SK-N-SH treated with all-trans-retinoic acid at 6 μM for 48 hours (cell line): ENCODE results near the gene DOK5.
A peak's percentile ranks its signal among the peaks of the same experiment; 100 is the strongest.

ENCODE experiments used
- ATAC-seq: fragments of 200-7000 bp; cut with Tn5 transposase; 3 replicates; pipeline ENCODE4 v1.9.1; 2020; ENCODE audit warnings: mild to moderate bottlenecking, moderate library complexity
- ARNTL ChIP-seq: fragments of 450-650 bp; formaldehyde crosslinking; IDR thresholded peaks from 2 replicates; pipeline ENCODE4 v1.5.0; 2020; ENCODE audit warnings: low read depth, mild to moderate bottlenecking, moderate library complexity, borderline replicate concordance
- CSDC2 ChIP-seq: fragments of 250-450 bp; sonication (Bioruptor Pico); IDR thresholded peaks from 2 replicates; pipeline ENCODE4 v1.5.0; 2020; ENCODE audit warnings: mild to moderate bottlenecking, moderate library complexity
- ESRRG ChIP-seq: fragments of 250-450 bp; sonication (Bioruptor Pico); IDR thresholded peaks from 2 replicates; pipeline ENCODE4 v1.6.1; 2021; ENCODE audit warnings: mild to moderate bottlenecking
- GLIS3 ChIP-seq: fragments of 250-450 bp; sonication (Bioruptor Pico); IDR thresholded peaks from 2 replicates; pipeline ENCODE4 v1.5.0; 2020; ENCODE audit warnings: mild to moderate bottlenecking, moderate library complexity
- ISL1 ChIP-seq: fragments of 250-450 bp; sonication (Bioruptor Pico); IDR thresholded peaks from 2 replicates; pipeline ENCODE4 v2.1.2; 2022; ENCODE audit warnings: mild to moderate bottlenecking, moderate library complexity
- OSR1 ChIP-seq: fragments of 250-450 bp; sonication (Bioruptor Pico); IDR thresholded peaks from 2 replicates; pipeline ENCODE4 v1.8.0; 2022; ENCODE audit warnings: moderate library complexity, mild to moderate bottlenecking, inconsistent platforms
- PPARA ChIP-seq: fragments of 250-450 bp; sonication (Bioruptor Pico); IDR thresholded peaks from 2 replicates; pipeline ENCODE4 v1.5.0; 2020; ENCODE audit warnings: mild to moderate bottlenecking, borderline replicate concordance
- RARB ChIP-seq: fragments of 250-450 bp; sonication (Bioruptor Pico); IDR thresholded peaks from 2 replicates; pipeline ENCODE4 v1.8.0; 2021; ENCODE audit warnings: mild to moderate bottlenecking, moderate library complexity
- SNAI2 ChIP-seq: fragments of 250-450 bp; sonication (Bioruptor Pico); IDR thresholded peaks from 2 replicates; pipeline ENCODE4 v1.5.0; 2020; ENCODE audit warnings: mild to moderate bottlenecking, moderate library complexity
- TCF4 ChIP-seq: fragments of 250-450 bp; sonication (Bioruptor Pico); IDR thresholded peaks from 2 replicates; pipeline ENCODE4 v1.8.0; 2021; ENCODE audit warnings: mild to moderate bottlenecking, moderate library complexity, borderline replicate concordance
- TOX ChIP-seq: fragments of 250-450 bp; sonication (Bioruptor Pico); IDR thresholded peaks from 2 replicates; pipeline ENCODE4 v1.8.0; 2021; ENCODE audit warnings: mild to moderate bottlenecking, moderate library complexity, borderline replicate concordance
- ZC3H10 ChIP-seq: fragments of 250-450 bp; sonication (Bioruptor Pico); IDR thresholded peaks from 2 replicates; pipeline ENCODE4 v1.5.1; 2021; ENCODE audit warnings: mild to moderate bottlenecking, moderate library complexity
- ZFP3 ChIP-seq: fragments of 250-450 bp; sonication (Bioruptor Pico); IDR thresholded peaks from 2 replicates; pipeline ENCODE4 v1.5.0; 2020; ENCODE audit warnings: mild to moderate bottlenecking, moderate library complexity
- ZFP30 ChIP-seq: fragments of 450-650 bp; formaldehyde crosslinking; IDR thresholded peaks from 2 replicates; pipeline ENCODE4 v1.5.0; 2022; ENCODE audit warnings: mild to moderate bottlenecking, moderate library complexity
- ZNF70 ChIP-seq: fragments of 450-650 bp; formaldehyde crosslinking; IDR thresholded peaks from 2 replicates; pipeline ENCODE4 v1.5.0; 2020; ENCODE audit warnings: mild to moderate bottlenecking, moderate library complexity
- ZNF8 ChIP-seq: fragments of 450-650 bp; formaldehyde crosslinking; IDR thresholded peaks from 2 replicates; pipeline ENCODE4 v1.5.0; 2020; ENCODE audit warnings: mild to moderate bottlenecking, moderate library complexity
- TF ChIP-seq, protein P1 (sequence below): fragments of 250-450 bp; sonication (Bioruptor Pico); IDR thresholded peaks from 2 replicates; pipeline ENCODE4 v1.5.1; 2021; ENCODE audit warnings: mild to moderate bottlenecking, moderate library complexity
- TF ChIP-seq, protein P2 (sequence below): fragments of 250-450 bp; sonication (Bioruptor Pico); IDR thresholded peaks from 2 replicates; pipeline ENCODE4 v1.5.0; 2020; ENCODE audit warnings: mild to moderate bottlenecking, moderate library complexity
- TF ChIP-seq, protein P3 (sequence below): fragments of 250-450 bp; sonication (Bioruptor Pico); IDR thresholded peaks from 2 replicates; pipeline ENCODE4 v1.8.0; 2021; ENCODE audit warnings: low read depth, mild to moderate bottlenecking, moderate library complexity, borderline replicate concordance

The DOK5 gene

DNA sequence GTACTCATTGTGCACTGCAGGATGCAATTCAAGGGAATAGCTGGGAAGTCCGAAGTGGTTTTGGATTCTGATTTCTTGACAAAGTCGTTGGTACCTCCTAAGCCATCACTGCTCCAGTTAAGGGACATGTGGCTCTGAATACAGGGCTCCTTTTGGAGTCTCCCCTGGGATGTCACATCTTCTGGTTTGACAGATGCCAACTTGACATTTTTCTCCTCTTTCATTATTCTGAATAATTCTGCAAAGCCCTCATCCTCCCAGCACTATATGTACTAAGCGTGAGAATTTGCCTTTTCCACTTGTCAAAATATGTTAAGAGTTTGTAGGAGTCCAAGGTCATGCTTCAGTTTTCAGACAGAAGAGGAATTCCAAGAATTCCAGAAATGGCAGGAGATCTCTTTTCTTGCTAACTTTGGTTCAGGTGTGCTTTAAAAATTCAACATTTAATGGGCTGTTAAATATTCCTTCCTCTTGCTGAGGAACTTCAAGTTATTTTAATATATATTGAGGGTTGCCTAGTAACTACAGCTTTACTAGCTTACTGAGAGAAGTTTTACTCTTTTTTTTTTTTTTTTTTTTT, 38.7 kb downstream of the DOK5 start:
- no peak for TF ChIP-seq ZNF70
- TF ChIP-seq, protein P1, sequence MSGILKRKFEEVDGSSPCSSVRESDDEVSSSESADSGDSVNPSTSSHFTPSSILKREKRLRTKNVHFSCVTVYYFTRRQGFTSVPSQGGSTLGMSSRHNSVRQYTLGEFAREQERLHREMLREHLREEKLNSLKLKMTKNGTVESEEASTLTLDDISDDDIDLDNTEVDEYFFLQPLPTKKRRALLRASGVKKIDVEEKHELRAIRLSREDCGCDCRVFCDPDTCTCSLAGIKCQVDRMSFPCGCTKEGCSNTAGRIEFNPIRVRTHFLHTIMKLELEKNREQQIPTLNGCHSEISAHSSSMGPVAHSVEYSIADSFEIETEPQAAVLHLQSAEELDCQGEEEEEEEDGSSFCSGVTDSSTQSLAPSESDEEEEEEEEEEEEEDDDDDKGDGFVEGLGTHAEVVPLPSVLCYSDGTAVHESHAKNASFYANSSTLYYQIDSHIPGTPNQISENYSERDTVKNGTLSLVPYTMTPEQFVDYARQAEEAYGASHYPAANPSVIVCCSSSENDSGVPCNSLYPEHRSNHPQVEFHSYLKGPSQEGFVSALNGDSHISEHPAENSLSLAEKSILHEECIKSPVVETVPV: no peak
- TF ChIP-seq, protein P2, sequence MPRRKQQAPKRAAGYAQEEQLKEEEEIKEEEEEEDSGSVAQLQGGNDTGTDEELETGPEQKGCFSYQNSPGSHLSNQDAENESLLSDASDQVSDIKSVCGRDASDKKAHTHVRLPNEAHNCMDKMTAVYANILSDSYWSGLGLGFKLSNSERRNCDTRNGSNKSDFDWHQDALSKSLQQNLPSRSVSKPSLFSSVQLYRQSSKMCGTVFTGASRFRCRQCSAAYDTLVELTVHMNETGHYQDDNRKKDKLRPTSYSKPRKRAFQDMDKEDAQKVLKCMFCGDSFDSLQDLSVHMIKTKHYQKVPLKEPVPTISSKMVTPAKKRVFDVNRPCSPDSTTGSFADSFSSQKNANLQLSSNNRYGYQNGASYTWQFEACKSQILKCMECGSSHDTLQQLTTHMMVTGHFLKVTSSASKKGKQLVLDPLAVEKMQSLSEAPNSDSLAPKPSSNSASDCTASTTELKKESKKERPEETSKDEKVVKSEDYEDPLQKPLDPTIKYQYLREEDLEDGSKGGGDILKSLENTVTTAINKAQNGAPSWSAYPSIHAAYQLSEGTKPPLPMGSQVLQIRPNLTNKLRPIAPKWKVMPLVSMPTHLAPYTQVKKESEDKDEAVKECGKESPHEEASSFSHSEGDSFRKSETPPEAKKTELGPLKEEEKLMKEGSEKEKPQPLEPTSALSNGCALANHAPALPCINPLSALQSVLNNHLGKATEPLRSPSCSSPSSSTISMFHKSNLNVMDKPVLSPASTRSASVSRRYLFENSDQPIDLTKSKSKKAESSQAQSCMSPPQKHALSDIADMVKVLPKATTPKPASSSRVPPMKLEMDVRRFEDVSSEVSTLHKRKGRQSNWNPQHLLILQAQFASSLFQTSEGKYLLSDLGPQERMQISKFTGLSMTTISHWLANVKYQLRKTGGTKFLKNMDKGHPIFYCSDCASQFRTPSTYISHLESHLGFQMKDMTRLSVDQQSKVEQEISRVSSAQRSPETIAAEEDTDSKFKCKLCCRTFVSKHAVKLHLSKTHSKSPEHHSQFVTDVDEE (CRISPR knock-in tag): no peak
- TF ChIP-seq GLIS3 (CRISPR knock-in tag): no peak
- no peak for TF ChIP-seq PPARA (CRISPR knock-in tag)
- TF ChIP-seq ZFP30 (CRISPR knock-in tag): no peak
- TF ChIP-seq, all 23 proteins: peak for 0

DNA sequence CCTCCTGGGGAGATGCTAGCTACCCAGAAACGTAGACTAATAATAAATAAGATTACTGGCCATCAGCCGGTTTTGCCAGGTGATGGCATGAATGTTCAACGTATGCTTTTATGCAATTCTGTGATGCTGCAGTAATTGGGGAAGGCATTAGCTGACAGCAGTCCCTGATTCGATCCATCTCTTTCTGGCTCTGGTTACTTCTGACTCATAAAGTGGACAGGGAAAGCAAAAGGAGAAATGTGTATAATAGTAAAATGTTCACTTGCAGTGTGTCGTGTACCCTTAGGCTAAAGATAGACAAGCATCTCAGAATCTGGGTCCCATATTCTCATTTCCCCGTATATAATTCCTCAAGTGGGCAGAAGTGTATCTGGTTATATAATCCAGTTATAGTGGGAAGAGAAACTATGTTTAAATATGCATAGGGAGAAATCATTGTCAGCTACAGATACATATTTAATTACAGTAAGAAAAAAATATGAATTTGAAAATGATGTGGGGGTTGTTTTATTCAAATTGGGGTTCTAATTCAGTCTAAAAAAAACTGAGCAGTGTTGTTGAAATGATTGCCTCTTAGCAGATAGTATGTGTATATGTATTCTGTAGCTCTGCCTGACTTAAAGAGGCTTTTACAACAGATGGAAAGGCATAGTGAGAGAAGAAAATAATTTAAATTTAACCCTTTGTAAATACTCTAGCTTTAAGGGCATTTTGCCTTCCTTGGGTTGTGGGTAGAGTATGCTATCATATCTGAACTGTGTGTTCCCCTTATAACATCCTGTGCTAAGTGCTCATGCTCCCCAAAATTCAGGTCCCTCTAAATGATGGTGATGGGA, 40.6 kb downstream of the DOK5 start:
- ATAC-seq: peak; percentile 47; the same call in 2 of the 3 replicates
- TF ChIP-seq, protein P1: no peak
- no peak for TF ChIP-seq CSDC2 (CRISPR knock-in tag)
- TF ChIP-seq ZNF8: no peak

More for the DNA sequence above, 38.7 kb downstream of the DOK5 start:
- no peak for ATAC-seq

DNA sequence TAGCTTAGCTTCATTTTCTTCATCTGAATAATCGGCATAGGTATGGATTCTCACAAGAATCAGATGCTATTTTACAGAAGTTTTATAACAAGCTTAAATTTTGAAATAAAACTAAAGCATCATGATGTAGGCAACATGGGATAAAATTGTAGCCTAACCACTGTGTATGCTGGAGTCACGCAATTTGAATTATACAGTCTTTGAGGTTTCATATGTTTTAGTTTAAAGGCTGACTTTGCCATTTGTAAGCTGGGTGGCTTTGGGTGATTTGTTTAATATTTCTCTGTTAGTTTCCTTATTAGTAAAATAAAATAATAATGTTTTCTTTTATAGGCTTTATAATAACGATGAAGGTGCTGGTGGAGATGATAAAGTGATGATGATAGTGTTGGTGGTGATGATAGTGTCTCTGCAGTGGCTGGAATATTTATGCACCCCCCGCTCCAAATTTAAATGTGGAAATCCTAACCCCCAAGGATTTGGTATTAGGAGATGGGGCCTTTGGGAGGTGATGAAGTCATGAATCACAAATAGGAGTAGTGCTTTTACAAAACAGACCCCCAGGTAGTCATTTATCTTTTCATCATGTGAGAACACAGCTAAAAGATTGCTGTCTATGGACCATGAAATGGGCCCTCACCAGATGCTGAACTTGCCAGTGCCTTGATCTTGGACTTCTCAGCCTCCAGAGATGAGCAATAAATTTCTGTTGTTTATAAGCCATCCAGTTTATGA, 42.0 kb downstream of the DOK5 start:
- TF ChIP-seq ZC3H10 (CRISPR knock-in tag) (no peak), TOX (no peak), ARNTL (CRISPR knock-in tag) (no peak), SNAI2 (CRISPR knock-in tag) (no peak), OSR1 (CRISPR knock-in tag) (no peak), ZNF8 (no peak), ZFP30 (CRISPR knock-in tag) (no peak), ISL1 (CRISPR knock-in tag) (no peak), CSDC2 (CRISPR knock-in tag) (no peak), TCF4 (CRISPR knock-in tag) (no peak), ESRRG (no peak), RARB (no peak), ZFP3 (no peak)
- TF ChIP-seq, protein P1: no peak
- TF ChIP-seq, protein P2 (CRISPR knock-in tag): no peak
- TF ChIP-seq, protein P3, sequence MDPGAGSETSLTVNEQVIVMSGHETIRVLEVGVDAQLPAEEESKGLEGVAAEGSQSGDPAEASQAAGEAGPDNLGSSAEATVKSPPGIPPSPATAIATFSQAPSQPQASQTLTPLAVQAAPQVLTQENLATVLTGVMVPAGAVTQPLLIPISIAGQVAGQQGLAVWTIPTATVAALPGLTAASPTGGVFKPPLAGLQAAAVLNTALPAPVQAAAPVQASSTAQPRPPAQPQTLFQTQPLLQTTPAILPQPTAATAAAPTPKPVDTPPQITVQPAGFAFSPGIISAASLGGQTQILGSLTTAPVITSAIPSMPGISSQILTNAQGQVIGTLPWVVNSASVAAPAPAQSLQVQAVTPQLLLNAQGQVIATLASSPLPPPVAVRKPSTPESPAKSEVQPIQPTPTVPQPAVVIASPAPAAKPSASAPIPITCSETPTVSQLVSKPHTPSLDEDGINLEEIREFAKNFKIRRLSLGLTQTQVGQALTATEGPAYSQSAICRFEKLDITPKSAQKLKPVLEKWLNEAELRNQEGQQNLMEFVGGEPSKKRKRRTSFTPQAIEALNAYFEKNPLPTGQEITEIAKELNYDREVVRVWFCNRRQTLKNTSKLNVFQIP: no peak
- ATAC-seq: no peak
